ENCODE results near the gene PFKFB3. TPM values are rescaled to one million over a fixed set of nuclear protein-coding genes. Genes with fewer than 3 reads are reported as not detected.
A peak's percentile ranks its signal among the peaks of the same experiment; 100 is the strongest.

Gene PFKFB3
- total RNA-seq, result 10 to 100 TPM; 56.4 to 77.4 (median 69.2) TPM

DNA sequence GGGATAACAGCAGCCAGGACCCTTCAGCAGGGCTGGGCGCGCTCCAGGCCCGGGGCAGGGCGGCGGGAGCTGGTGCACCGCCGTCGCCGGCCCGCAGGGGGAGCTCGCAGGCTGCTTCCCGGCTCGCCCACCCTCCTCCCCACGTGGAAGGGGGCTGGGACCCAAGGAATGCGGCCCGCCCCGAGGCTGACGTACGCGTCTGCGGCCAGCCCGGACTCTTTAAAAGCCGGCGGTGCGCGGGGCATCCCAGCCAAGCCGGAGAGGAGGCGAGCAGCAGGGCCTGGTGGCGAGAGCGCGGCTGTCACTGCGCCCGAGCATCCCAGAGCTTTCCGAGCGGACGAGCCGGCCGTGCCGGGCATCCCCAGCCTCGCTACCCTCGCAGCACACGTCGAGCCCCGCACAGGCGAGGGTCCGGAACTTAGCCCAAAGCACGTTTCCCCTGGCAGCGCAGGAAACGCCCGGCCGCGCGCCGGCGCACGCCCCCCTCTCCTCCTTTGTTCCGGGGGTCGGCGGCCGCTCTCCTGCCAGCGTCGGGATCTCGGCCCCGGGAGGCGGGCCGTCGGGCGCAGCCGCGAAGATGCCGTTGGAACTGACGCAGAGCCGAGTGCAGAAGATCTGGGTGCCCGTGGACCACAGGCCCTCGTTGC is at the start of gene PFKFB3:
TSS of gene PFKFB3 (plus strand) at position 249 of the 647 bp plus-strand sequence. CDS start at position 578, 329 bp downstream.
- H3K4me3 ChIP-seq (ENCODE audit: low read depth, poor library complexity, severe bottlenecking), result peak within 1 kb of the TSS; percentile 58
- DNase-seq (ENCODE audit: low spot score in 2 of 2), result peak; percentile 92 to 99
- 0 to 2% methylated on average over 12 to 34 of the region's 75 CpGs for WGBS, 2 donors
- TF ChIP-seq, protein P1, sequence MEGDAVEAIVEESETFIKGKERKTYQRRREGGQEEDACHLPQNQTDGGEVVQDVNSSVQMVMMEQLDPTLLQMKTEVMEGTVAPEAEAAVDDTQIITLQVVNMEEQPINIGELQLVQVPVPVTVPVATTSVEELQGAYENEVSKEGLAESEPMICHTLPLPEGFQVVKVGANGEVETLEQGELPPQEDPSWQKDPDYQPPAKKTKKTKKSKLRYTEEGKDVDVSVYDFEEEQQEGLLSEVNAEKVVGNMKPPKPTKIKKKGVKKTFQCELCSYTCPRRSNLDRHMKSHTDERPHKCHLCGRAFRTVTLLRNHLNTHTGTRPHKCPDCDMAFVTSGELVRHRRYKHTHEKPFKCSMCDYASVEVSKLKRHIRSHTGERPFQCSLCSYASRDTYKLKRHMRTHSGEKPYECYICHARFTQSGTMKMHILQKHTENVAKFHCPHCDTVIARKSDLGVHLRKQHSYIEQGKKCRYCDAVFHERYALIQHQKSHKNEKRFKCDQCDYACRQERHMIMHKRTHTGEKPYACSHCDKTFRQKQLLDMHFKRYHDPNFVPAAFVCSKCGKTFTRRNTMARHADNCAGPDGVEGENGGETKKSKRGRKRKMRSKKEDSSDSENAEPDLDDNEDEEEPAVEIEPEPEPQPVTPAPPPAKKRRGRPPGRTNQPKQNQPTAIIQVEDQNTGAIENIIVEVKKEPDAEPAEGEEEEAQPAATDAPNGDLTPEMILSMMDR (IDR thresholded peaks at IDR 0.05), result peak in 2 of 3 donors; percentile 85 to 89
- peak in 1 of 2 donors; percentile 93 for TF ChIP-seq POLR2A (IDR thresholded peaks at IDR 0.05)
- intact Hi-C loops (cut with DNase I; ENCODE audit: low total_unique reads), result loop anchor here (5.0 to 10.0 kb wide), 2 partner anchors 88 to 199 kb away; no protein-coding TSS in a partner anchor

DNA sequence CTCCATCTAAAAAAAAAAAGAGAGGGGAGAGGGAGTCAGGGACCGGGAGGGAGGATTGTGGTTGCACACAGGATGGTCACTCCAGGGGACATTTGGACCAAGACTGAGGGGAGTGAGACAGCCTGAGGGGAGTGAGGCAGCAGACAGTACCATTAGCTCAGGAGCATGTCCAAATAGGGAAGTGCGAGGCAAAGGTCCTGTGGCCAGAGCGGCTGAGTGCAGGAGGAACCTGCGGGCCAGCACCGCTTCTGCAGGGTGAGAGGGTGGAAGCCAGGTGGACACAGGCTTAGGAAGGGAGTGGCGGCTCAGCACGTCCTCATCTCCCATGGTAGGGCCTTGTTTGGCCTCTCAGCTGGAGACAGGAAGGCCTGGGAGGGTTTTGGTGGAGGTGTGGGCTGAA is 48.9 kb upstream of the PFKFB3 start:
- 82 to 94% methylated on average over 7 of the region's 7 CpGs for WGBS, 2 donors
- no peak for DNase-seq (ENCODE audit: low spot score in 2 of 2)
- H3K4me3 ChIP-seq (ENCODE audit: low read depth, poor library complexity, severe bottlenecking), result no peak overlapping the region
- intact Hi-C loops (cut with DNase I; ENCODE audit: low total_unique reads), result loop anchor here (5.0 kb wide), 1 partner anchor 47 kb away; no protein-coding TSS in a partner anchor
- TF ChIP-seq POLR2A (IDR thresholded peaks at IDR 0.05), result no peak
- TF ChIP-seq, protein P1 (IDR thresholded peaks at IDR 0.05), result no peak

DNA sequence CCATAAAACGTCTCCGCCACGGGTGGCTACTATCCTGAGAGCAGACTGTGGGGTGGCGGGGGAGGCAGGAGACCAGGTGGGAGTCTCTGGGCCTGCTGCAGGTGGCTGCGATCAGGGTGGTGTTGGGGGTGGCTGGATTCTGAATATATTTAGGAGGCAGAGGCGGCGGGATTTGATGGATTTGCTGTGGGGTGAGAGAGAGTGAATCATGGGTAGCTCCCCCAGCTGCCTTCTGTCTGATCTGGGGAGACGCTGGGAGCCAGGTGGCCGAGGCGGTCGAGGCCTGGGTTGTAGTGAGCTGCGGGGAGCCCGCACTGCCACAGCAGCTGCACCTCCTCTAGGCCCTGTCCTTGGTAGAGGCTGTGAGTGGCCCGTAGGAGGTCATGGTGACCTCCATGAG is 48.2 kb upstream of the PFKFB3 start:
- intact Hi-C loops (cut with DNase I; ENCODE audit: low total_unique reads), result loop anchor here (5.0 kb wide), 1 partner anchor 47 kb away; no protein-coding TSS in a partner anchor
- H3K4me3 ChIP-seq (ENCODE audit: low read depth, poor library complexity, severe bottlenecking), result no peak overlapping the region
- TF ChIP-seq POLR2A (IDR thresholded peaks at IDR 0.05), result no peak
- TF ChIP-seq, protein P1 (IDR thresholded peaks at IDR 0.05), result no peak
- 95 to 97% methylated on average over 14 of the region's 14 CpGs for WGBS, 2 donors
- no peak for DNase-seq (ENCODE audit: low spot score in 2 of 2)

DNA sequence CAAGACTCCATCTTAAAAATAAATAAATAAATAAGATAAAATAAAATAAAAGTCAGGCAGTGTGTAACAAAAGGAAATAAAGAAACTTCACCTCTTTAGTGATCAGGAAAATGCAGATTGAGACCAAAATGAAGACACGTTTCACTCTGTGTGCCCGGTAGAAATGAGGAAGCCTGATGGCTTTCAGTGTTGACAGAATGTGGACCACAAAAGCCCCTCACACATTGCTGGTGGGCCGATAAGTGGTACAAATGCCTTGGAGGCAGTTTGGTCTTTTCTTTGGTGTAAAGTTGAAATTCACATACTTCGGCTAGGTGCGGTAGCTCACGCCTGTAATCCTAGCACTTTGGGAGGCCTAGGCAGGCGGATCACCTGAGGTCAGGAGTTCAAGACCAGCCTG is 44.5 kb upstream of the PFKFB3 start:
- no peak overlapping the region for H3K4me3 ChIP-seq (ENCODE audit: low read depth, poor library complexity, severe bottlenecking)
- no peak for DNase-seq (ENCODE audit: low spot score in 2 of 2)
- TF ChIP-seq POLR2A (IDR thresholded peaks at IDR 0.05), result no peak
- TF ChIP-seq, protein P1 (IDR thresholded peaks at IDR 0.05), result no peak
- 90 to 92% methylated on average over 7 of the region's 7 CpGs for WGBS, 2 donors
- intact Hi-C loops (cut with DNase I; ENCODE audit: low total_unique reads), result no loop called here

DNA sequence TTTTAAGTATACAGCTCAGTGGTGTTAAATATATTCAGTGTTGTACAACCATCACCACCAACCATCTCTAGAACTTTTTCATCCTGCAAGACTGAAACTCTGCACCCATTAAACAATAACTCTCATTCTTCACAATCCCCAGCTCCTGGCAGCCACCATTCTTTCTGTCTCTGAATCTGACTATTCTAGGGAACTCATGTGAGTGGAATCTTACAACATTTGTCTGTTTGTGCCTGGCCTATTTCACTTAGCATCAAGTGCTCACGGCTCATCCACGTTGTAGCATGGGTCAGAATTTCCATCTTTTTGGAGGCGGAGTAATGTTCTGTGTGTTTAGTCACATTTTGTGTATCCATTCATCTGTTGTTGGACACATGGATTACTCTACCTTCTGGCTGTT is 40.8 kb upstream of the PFKFB3 start:
- WGBS, 2 donors, result 62 to 64% methylated on average over 3 of the region's 3 CpGs
- TF ChIP-seq POLR2A (IDR thresholded peaks at IDR 0.05), result no peak
- TF ChIP-seq, protein P1 (IDR thresholded peaks at IDR 0.05), result no peak
- no peak overlapping the region for H3K4me3 ChIP-seq (ENCODE audit: low read depth, poor library complexity, severe bottlenecking)
- intact Hi-C loops (cut with DNase I; ENCODE audit: low total_unique reads), result no loop called here
- no peak for DNase-seq (ENCODE audit: low spot score in 2 of 2)
